ENCODE data around the gene SRMS.

Gene SRMS

GRCh38 chr20:63536997-63537524, 10.5 kb downstream of the SRMS start, which contains the start of gene PTK6:
Gene PTK6 (minus strand): TSS chr20:63537376. CDS start chr20:63537314, 62 bp downstream.
- peak in 2 of 5 experiments; percentile 6 to 34 for DNase-seq

GRCh38 chr20:63536241-63536977, 11.1 kb downstream of the SRMS start:
- DNase-seq = peak in 2 of 5 experiments; percentile 4 to 7

- peak in 1 of 5 experiments; percentile 45 for DNase-seq
These were observed 12.5 kb downstream of the SRMS start for GRCh38 chr20:63534831-63535651.

- no peak for DNase-seq
These were observed 13.1 kb downstream of the SRMS start for GRCh38 chr20:63534427-63534830.

GRCh38 chr20:63533871-63534393, 13.6 kb downstream of the SRMS start:
- no peak for DNase-seq

GRCh38 chr20:63533388-63533787, 14.2 kb downstream of the SRMS start:
- no peak for DNase-seq

- no peak for DNase-seq
These were observed 15.0 kb downstream of the SRMS start for GRCh38 chr20:63532449-63532971.

GRCh38 chr20:63531686-63532448, 15.7 kb downstream of the SRMS start:
- peak in 1 of 5 experiments; percentile 22 for DNase-seq

GRCh38 chr20:63530788-63531160, 16.8 kb downstream of the SRMS start:
- DNase-seq = no peak

GRCh38 chr20:63529861-63530787, 17.4 kb downstream of the SRMS start:
- no peak for DNase-seq

- DNase-seq = no peak
These were observed 18.2 kb downstream of the SRMS start for GRCh38 chr20:63529180-63529860.

- DNase-seq = no peak
These were observed 20.4 kb downstream of the SRMS start for GRCh38 chr20:63527184-63527583.

GRCh38 chr20:63525971-63526370, 21.6 kb downstream of the SRMS start:
- no peak for DNase-seq

GRCh38 chr20:63525185-63525584, 22.4 kb downstream of the SRMS start:
- no peak for DNase-seq

- DNase-seq = no peak
These were observed 24.5 kb downstream of the SRMS start for GRCh38 chr20:63522981-63523611.

- no peak for DNase-seq
These were observed 25.3 kb downstream of the SRMS start for GRCh38 chr20:63522091-63522868.

GRCh38 chr20:63521602-63522001, 25.9 kb downstream of the SRMS start:
- no peak for DNase-seq

- DNase-seq = peak; percentile 43 to 81 (median 55)
These were observed 26.5 kb downstream of the SRMS start for GRCh38 chr20:63520934-63521601.

Measured in T-helper 2 cell (primary cell).